H9 (cell line): ENCODE data around the gene ENOX1. TPM values are rescaled to one million over a fixed set of nuclear protein-coding genes. Genes with fewer than 3 reads are reported as not detected.

Experiments
- DNase-seq: peaks from one replicate; pipeline ENCODE4 v3.0.0-alpha.2; 2017
- H2AFZ ChIP-seq: one replicate; pipeline ENCODE4 v1.6.1; 2013; ENCODE audit warnings: mild to moderate bottlenecking, low read length, control low read depth, moderate library complexity
- H2AK5ac ChIP-seq: 2 replicates; pipeline ENCODE4 v1.6.1; 2013; ENCODE audit warnings: low read length, control low read depth, mixed read lengths; ENCODE audit not compliant: insufficient read length
- H2BK120ac ChIP-seq: one replicate; pipeline ENCODE4 v1.6.1; 2013; ENCODE audit warnings: low read depth, mild to moderate bottlenecking, low read length, control low read depth, inconsistent platforms; ENCODE audit not compliant: poor library complexity, severe bottlenecking
- H2BK12ac ChIP-seq: 2 replicates; pipeline ENCODE4 v1.6.1; 2013; ENCODE audit warnings: low read length, control low read depth, mixed read lengths, low read depth; ENCODE audit not compliant: insufficient read length
- H2BK15ac ChIP-seq: 2 replicates; pipeline ENCODE4 v1.6.1; 2013; ENCODE audit warnings: low read depth, low read length, control low read depth
- H2BK20ac ChIP-seq: one replicate; pipeline ENCODE4 v1.6.1; 2013; ENCODE audit warnings: low read depth, mild to moderate bottlenecking, low read length, control low read depth, inconsistent platforms; ENCODE audit not compliant: poor library complexity, severe bottlenecking
- H2BK5ac ChIP-seq: 2 replicates; pipeline ENCODE4 v1.6.1; 2013; ENCODE audit warnings: low read length, control low read depth, mixed read lengths; ENCODE audit not compliant: insufficient read length
- H3K14ac ChIP-seq: 2 replicates; pipeline ENCODE4 v1.6.1; 2013; ENCODE audit warnings: low read length, control low read depth; ENCODE audit not compliant: insufficient read depth
- H3K18ac ChIP-seq: 2 replicates; pipeline ENCODE4 v1.6.1; 2013; ENCODE audit warnings: low read depth, mild to moderate bottlenecking, mixed read lengths, low read length, control low read depth; ENCODE audit not compliant: insufficient read length
- H3K23ac ChIP-seq: 2 replicates; pipeline ENCODE4 v1.6.1; 2013; ENCODE audit warnings: low read length, control low read depth, mixed read lengths, low read depth; ENCODE audit not compliant: insufficient read length
- H3K23me2 ChIP-seq: 2 replicates; pipeline ENCODE4 v1.6.1; 2013; ENCODE audit warnings: low read depth, mild to moderate bottlenecking, mixed read lengths, low read length, control low read depth; ENCODE audit not compliant: insufficient read length, poor library complexity, severe bottlenecking
- H3K27ac ChIP-seq: 2 replicates; pipeline ENCODE4 v1.5.1; 2013; ENCODE audit warnings: low read length, control low read depth, mixed read lengths, low read depth; ENCODE audit not compliant: insufficient read length
- H3K27me3 ChIP-seq: 2 replicates; pipeline ENCODE4 v1.6.1; 2013; ENCODE audit warnings: low read length, control low read depth, inconsistent platforms; ENCODE audit not compliant: insufficient read depth
- H3K4ac ChIP-seq: 2 replicates; pipeline ENCODE4 v1.6.1; 2013; ENCODE audit warnings: low read depth, mild to moderate bottlenecking, control low read depth, inconsistent platforms, low read length, moderate library complexity
- H3K4me1 ChIP-seq: 2 replicates; pipeline ENCODE4 v1.6.1; 2013; ENCODE audit warnings: low read length, control low read depth, inconsistent platforms; ENCODE audit not compliant: insufficient read depth
- H3K4me2 ChIP-seq: 2 replicates; pipeline ENCODE4 v1.6.1; 2013; ENCODE audit warnings: low read length, control low read depth, mixed read lengths; ENCODE audit not compliant: insufficient read length, insufficient read depth
- H3K56ac ChIP-seq: 2 replicates; pipeline ENCODE4 v1.6.1; 2013; ENCODE audit warnings: low read depth, mild to moderate bottlenecking, mixed read lengths, low read length, control low read depth; ENCODE audit not compliant: insufficient read length
- H3K79me1 ChIP-seq: 2 replicates; pipeline ENCODE4 v1.6.1; 2013; ENCODE audit warnings: low read depth, mild to moderate bottlenecking, moderate library complexity, low read length, control low read depth, inconsistent platforms; ENCODE audit not compliant: insufficient read depth, poor library complexity, severe bottlenecking
- H3K79me2 ChIP-seq: 2 replicates; pipeline ENCODE4 v1.6.1; 2013; ENCODE audit warnings: low read length, control low read depth, inconsistent platforms; ENCODE audit not compliant: insufficient read depth
- H3K9ac ChIP-seq: 2 replicates; pipeline ENCODE4 v1.6.1; 2013; ENCODE audit warnings: low read length, control low read depth, mixed read lengths; ENCODE audit not compliant: insufficient read length; ENCODE audit errors: extremely low read depth
- H3K9me3 ChIP-seq: one replicate; pipeline ENCODE4 v1.6.1; 2013; ENCODE audit warnings: low read depth, low read length, inconsistent platforms; ENCODE audit not compliant: control insufficient read depth
- H3T11ph ChIP-seq: one replicate; pipeline ENCODE4 v1.6.1; 2013; ENCODE audit warnings: mild to moderate bottlenecking, low read length, control low read depth, inconsistent platforms
- H4K20me1 ChIP-seq: one replicate; pipeline ENCODE4 v1.6.1; 2013; ENCODE audit not compliant: control insufficient read depth, insufficient read length, insufficient read depth
- H4K5ac ChIP-seq: 2 replicates; pipeline ENCODE4 v1.6.1; 2013; ENCODE audit warnings: low read depth, mild to moderate bottlenecking, mixed read lengths, low read length, control low read depth; ENCODE audit not compliant: insufficient read length
- H4K8ac ChIP-seq: replicated peaks from 2 replicates; pipeline ENCODE4 v1.6.1; 2013; ENCODE audit warnings: low read length, control low read depth, mixed read lengths, low read depth; ENCODE audit not compliant: insufficient read length
- H4K91ac ChIP-seq: 2 replicates; pipeline ENCODE4 v1.6.1; 2013; ENCODE audit warnings: low read depth, mild to moderate bottlenecking, moderate library complexity, mixed read lengths, low read length, control low read depth; ENCODE audit not compliant: insufficient read length
- H3K27ac Mint-ChIP-seq, 3 experiments: 2 replicates in 2 of 3; 3 replicates in 1 of 3; pipeline ENCODE4 v1.8.0; 2020 to 2021; ENCODE audit warnings: mixed read lengths in 3 of 3, mild to moderate bottlenecking in 1 of 3, moderate library complexity in 1 of 3
- H3K27me3 Mint-ChIP-seq: 2 replicates; pipeline ENCODE4 v1.8.0; 2021; ENCODE audit warnings: low read depth, mild to moderate bottlenecking, moderate library complexity, mixed read lengths
- H3K36me3 Mint-ChIP-seq, 3 experiments: 2 replicates in 2 of 3; 3 replicates in 1 of 3; pipeline ENCODE4 v1.8.0; 2020 to 2021; ENCODE audit warnings: low read depth in 3 of 3, mixed read lengths in 3 of 3; ENCODE audit not compliant: insufficient read depth in 1 of 3
- H3K4me1 Mint-ChIP-seq, 2 experiments: 2 replicates each; pipeline ENCODE4 v1.8.0; 2020; ENCODE audit warnings: mixed read lengths in 2 of 2
- H3K4me3 Mint-ChIP-seq, 2 experiments: 2 replicates in 1 of 2; 3 replicates in 1 of 2; pipeline ENCODE4 v1.8.0; 2020 to 2021; ENCODE audit warnings: mild to moderate bottlenecking in 2 of 2, mixed read lengths in 2 of 2, moderate library complexity in 1 of 2
- H3K9me3 Mint-ChIP-seq, 2 experiments: 2 replicates in 1 of 2; 3 replicates in 1 of 2; pipeline ENCODE4 v1.8.0; 2020; ENCODE audit warnings: mild to moderate bottlenecking in 2 of 2, mixed read lengths in 2 of 2, moderate library complexity in 1 of 2
- total RNA-seq: library from RNA; stranded (reverse); gene quantifications from 2 replicates; pipeline ENCODE4 v1.2.1, GENCODE V29; 2021
- TF ChIP-seq, protein P1 (sequence below): fragments of 200-600 bp; sonication (generic); conservative IDR thresholded peaks from 3 replicates; pipeline ENCODE4 v1.8.0; 2021; ENCODE audit warnings: antibody characterized with exemption, mild to moderate bottlenecking

The ENOX1 gene
- total RNA-seq, 1 experiment from 2014 or later: 0.24 TPM

- H3K9me3 ChIP-seq: no peaks in the 10 kb centered on the region
- H3K27ac Mint-ChIP-seq: no peak overlapping the region
- TF ChIP-seq, protein P1, sequence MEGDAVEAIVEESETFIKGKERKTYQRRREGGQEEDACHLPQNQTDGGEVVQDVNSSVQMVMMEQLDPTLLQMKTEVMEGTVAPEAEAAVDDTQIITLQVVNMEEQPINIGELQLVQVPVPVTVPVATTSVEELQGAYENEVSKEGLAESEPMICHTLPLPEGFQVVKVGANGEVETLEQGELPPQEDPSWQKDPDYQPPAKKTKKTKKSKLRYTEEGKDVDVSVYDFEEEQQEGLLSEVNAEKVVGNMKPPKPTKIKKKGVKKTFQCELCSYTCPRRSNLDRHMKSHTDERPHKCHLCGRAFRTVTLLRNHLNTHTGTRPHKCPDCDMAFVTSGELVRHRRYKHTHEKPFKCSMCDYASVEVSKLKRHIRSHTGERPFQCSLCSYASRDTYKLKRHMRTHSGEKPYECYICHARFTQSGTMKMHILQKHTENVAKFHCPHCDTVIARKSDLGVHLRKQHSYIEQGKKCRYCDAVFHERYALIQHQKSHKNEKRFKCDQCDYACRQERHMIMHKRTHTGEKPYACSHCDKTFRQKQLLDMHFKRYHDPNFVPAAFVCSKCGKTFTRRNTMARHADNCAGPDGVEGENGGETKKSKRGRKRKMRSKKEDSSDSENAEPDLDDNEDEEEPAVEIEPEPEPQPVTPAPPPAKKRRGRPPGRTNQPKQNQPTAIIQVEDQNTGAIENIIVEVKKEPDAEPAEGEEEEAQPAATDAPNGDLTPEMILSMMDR: no peak
- no peak for DNase-seq
- H4K91ac ChIP-seq: no peak overlapping the region
- no peaks in the 10 kb centered on the region for H3K4me1 Mint-ChIP-seq
- no peak overlapping the region for H2BK12ac ChIP-seq
- H2AK5ac ChIP-seq: no peak overlapping the region
- no peak overlapping the region for H4K5ac ChIP-seq
- no peaks in the 10 kb centered on the region for H3K27me3 ChIP-seq
- no peaks in the 10 kb centered on the region for H3K9me3 Mint-ChIP-seq
- no peaks in the 10 kb centered on the region for H3K36me3 Mint-ChIP-seq
- H3K9ac ChIP-seq: no peak overlapping the region
- no peaks in the 10 kb centered on the region for H3K23me2 ChIP-seq
- H2BK20ac ChIP-seq: no peak overlapping the region
- H3K4ac ChIP-seq: no peak overlapping the region
- no peaks in the 10 kb centered on the region for H3K4me1 ChIP-seq
- H3K4me3 Mint-ChIP-seq: no peak overlapping the region
- no peak overlapping the region for H2BK120ac ChIP-seq
- H3K18ac ChIP-seq: no peak overlapping the region
- no peak overlapping the region for H3T11ph ChIP-seq
- no peak overlapping the region for H4K8ac ChIP-seq
- H3K27me3 Mint-ChIP-seq: no peaks in the 10 kb centered on the region
- H2BK5ac ChIP-seq: no peak overlapping the region
- H4K20me1 ChIP-seq: no peaks in the 10 kb centered on the region
- no peak overlapping the region for H3K56ac ChIP-seq
- H3K14ac ChIP-seq: no peak overlapping the region
- no peak overlapping the region for H3K23ac ChIP-seq
- H3K4me2 ChIP-seq: no peak overlapping the region
- H2AFZ ChIP-seq: no peak overlapping the region
- no peaks in the 10 kb centered on the region for H3K79me1 ChIP-seq
- no peaks in the 10 kb centered on the region for H3K79me2 ChIP-seq
- H2BK15ac ChIP-seq: no peak overlapping the region
- no peak overlapping the region for H3K27ac ChIP-seq
These were observed 257.0 kb downstream of the ENOX1 start for GRCh38 chr13:43529796-43530195.
